Skin epidermis (tissue), 12 donors: ENCODE data around the gene DYNLT1.
"Not testable (repeated sequence)": the region's sequence is repeated elsewhere in the genome, so short reads cannot be mapped to it uniquely, and the experiment has no call there.

Experiments used
- H3K27ac ChIP-seq, 21 experiments: fragments of 200-600 bp; sonication (generic) in 11 of 21; one replicate each; pipeline ENCODE4 v1.5.0; 2020; ENCODE audit warnings: mild to moderate bottlenecking in 3 of 21, inconsistent platforms in 2 of 21, moderate library complexity in 2 of 21
- H3K4me3 ChIP-seq, 7 experiments: fragments of 200-600 bp; sonication (generic) in 2 of 7; one replicate each; pipeline ENCODE4 v1.5.0; 2020; ENCODE audit warnings: inconsistent platforms in 2 of 7, mild to moderate bottlenecking in 2 of 7, moderate library complexity in 1 of 7

Gene DYNLT1

GRCh38 chr6:158627940-158628211 is 16.7 kb downstream of the DYNLT1 start:
- H3K27ac ChIP-seq = no peak overlapping the region
- H3K4me3 ChIP-seq = no peak overlapping the region

- Histone ChIP-seq H3K4me3 (no peak overlapping the region), H3K27ac (no peak overlapping the region)
These were observed 17.2 kb downstream of the DYNLT1 start for GRCh38 chr6:158627168-158627939.

DNA sequence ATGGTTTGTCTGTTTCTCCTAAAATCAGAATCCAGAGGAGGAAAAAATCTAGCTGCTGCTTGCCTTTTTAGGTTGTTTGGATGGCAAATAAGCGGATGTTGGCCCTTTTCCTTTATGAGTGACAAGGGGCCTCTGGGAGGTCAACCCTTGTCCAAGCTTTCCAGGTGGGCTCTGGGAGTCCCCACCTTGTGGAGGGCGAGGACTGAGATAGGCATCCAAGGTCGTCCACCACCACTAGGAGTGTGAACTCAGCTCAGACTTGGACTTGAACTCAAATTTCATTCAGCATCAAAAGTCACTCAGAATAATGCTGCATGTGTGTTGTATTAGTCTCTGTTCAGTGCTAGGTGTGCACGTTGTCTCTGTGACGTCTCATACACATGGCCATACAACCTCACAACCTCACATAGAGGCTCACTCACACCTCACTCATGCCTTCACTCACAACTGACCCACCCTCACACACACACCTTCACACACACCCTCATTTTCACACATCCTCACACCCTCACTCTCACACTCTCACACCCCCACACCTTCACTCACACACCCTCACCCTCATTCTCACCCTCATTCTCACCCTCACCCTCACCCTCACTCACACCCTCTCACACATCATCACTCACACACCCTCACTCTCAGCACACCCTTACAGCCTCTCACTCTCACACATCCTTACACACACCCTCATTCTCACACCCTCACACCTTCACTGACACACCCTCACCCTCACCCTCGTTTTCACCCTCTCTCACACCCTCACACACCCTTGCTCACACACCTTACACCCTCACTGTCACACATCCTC is 18.0 kb downstream of the DYNLT1 start:
- Histone ChIP-seq H3K4me3 (no peak overlapping the region), H3K27ac (no peak overlapping the region)

DNA sequence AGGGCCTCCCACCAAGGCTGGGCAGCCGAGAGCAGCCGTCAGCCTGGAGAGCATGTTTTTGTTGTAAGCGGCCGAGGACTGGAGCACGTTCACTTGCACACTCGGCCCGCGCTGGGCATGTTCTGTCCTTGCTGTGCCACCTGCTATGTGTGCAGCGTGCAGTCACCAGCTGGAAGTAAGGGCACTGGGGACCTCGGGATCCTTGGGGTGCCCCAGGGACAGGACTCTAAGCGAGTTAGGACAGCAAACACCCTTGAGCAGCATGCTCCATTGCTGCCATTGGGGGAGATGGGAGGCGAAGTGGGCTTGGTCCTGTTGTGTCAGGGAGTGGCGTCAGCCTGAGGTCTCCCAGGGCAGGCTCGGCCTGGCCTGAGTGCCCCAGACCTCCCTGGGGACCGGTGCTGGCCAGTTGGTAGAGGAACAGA is 18.6 kb downstream of the DYNLT1 start:
- Histone ChIP-seq H3K27ac (no peak overlapping the region), H3K4me3 (no peak overlapping the region)

DNA sequence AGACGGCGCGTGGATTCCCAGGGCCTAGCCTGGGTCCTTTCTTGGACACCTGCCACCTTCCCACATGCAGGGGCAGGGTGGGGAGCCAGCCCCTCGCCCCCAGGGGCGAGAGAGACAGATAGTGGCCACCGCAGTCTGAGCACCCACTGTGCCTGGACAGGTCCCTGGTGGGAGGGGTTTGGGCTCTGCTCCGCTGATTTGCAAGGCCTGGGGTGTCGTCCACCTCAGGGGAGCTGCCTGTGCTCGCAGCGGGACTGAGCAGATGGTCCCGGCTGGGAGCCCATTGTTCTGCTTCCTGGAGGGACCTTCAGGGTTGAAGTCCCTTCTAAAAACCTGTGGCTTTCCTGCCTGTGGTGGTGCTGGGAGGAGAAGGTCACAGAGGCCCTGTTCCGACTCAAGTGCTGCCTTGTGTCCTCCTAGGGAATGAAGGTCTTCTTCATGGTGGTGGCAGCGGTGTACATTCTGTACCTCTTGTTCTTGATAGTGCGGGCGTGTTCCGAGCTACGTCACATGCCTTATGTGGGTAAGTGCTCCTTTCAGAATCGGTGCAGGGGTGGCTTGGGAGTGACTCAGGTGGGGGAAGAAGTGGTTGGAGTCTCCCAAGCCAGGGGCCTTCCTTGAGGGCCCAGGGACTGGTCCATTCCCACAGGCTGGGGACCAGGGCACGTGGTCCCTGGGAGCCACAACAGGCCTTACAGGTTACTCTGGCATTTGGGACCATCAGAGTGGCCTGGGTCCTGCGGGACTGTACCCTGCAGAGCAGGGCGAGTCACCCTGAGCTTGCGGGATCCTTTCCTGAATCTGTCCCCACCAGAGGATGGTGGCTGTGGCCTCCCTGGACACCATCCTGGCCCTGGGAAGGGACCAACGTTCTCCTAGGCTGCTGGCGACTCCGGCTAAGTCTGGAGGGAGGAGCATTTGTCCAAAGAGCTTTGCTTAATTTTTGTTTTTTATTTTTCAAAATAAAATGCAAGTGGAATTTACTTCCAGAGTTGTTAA is 19.6 kb downstream of the DYNLT1 start:
- Histone ChIP-seq H3K27ac (no peak overlapping the region), H3K4me3 (no peak overlapping the region)

DNA sequence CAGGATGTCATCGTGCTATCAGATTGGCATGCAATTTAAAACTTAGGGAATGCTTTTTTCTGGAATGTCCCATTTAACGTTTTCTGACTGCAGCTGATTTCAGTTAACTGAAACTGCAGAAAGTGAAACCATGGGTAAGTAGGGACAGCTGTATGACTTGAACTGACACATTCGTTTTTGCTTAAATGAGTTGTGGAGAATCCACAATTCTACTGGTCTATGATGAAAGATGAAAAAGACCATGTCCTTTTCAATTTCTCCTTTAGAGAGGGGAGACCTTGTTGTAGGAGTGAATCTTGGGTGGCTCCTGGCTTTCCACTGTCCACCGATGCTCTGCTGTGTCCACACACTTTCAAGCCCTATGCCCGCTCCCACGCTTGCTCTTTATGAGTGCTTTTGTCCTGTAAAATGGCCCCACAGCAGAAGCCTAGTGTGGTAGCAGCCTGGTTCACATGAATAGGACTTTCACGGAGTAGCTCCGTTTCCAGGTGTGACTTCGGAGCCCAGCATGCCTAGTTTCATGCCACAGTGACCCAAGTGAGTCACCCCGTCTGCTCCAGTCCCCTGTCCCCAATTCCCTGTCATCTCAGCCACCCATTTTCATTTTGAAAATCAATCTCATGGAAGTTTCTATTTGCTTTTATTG is 21.9 kb downstream of the DYNLT1 start:
- Histone ChIP-seq H3K27ac (peak overlapping the region in 2 of 21 experiments; percentile 16 to 49), H3K4me3 (no peak overlapping the region)

GRCh38 chr6:158621694-158622544 is 22.6 kb downstream of the DYNLT1 start:
- Histone ChIP-seq H3K4me3 (no peak overlapping the region), H3K27ac (peak overlapping the region in 2 of 21 experiments; percentile 16)

DNA sequence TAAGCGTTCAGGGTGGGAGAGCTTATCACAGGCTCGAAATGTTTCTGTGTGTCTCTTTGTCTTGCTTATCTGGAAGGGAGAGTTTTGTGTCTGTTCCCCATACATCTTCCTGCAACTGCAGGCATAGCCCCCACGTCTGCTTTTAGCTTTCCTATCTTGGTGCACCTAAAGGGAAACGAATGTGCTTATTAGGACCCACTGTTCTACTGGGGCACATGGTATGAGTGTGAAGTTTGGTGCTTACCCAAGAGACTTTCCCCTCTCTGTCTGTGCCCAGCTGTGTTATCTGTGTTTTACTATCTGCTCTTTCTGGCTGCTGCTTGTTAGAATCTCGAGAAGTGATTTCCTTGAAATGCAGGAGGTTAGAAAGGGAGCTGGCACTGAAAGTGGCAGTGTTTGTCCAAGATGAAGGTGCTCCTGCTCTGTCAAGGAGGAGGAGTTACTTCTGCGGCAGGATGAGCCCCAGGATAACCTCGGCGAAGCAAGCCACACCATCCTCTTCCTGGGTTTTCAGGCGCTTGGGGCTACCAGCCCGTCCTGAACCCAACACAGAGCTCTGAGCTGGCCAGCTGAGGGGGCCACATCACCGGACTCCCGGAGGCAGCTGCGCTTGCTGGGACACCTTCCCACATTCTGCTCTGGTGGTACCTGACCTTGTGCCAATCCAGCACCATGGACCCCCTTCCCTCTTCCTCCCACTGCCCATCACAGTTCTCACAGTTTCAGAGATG is 23.4 kb downstream of the DYNLT1 start:
- H3K4me3 ChIP-seq = no peak overlapping the region
- no peak overlapping the region for H3K27ac ChIP-seq

DNA sequence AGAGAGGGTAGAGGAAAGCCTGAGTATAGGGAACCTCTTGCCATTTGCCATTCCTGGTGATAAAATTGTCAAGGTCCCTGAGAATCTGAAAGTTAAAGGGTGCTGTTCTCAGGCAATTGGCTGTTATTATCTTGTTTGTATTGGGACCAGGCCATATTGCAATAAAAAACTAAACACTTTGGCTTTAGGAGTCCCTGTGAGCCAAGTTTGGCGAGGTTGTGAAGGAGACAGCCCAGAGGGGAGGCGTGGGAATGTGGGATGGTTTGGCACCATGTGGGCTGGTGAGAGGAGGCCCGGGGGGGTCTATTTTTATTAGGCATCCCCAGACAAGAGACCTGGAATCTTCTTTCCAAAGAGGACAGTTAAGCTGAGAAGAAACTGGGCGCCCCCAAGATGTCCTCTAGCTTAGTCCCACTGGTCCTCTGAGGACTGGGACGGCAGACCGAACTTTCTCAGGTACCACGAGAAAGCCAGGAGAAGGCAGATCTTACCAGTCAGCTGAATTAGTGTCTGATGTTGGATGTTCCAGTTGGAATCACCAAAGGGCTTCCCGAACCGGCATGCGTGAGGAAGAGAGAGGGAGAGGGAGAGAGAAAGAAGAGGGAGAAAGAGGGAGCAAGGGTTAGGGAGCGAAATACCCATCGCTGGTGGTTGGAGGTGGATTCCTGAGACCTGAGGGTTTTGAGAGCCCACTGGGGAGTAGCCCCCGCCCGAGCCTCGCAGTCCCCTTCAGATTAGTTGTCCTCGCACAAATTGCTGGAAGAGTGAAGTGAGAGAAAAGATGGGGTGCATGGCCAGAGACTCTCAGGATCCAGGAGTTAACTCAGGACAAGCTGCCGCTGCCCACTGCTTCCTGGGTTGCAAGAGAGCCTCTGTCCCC is 24.4 kb downstream of the DYNLT1 start:
- Histone ChIP-seq H3K4me3 (no peak overlapping the region), H3K27ac (no peak overlapping the region)

DNA sequence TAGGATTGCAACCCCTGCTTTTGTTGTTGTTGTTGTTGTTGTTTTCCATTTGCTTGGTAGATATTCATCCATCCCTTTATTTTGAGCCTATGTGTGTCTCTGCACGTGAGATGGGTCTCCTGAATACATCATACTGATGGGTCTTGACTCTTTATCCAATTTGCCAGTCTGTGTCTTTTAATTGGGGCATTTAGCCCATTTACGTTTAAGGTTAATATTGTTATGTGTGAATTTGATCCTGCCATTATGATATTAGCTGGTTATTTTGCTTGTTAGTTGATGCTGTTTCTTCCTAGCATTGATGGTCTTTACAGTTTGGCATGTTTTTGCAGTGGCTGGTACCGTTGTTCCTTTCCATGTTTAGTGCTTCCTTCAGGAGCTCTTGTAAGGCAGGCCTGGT is 26.3 kb downstream of the DYNLT1 start:
- not testable (repeated sequence) for H3K27ac ChIP-seq, H3K4me3 ChIP-seq

DNA sequence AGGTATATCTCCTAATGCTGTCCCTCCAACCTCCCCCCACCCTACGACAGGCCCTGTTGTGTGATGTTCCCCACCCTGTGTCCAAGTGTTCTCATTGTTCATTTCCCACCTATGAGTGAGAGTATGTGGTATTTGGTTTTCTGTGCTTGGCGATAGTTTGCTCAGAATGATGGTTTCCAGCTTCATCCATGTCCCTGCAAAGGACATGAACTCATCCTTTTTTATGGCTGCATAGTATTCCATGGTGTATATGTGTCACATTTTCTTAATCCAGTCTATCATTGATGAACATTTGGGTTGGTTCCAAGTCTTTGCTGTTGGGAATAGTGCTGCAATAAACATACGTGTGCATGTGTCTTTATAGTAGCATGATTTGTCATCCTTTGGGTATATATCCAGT is 29.9 kb downstream of the DYNLT1 start:
- not testable (repeated sequence) for H3K27ac ChIP-seq, H3K4me3 ChIP-seq

- H3K4me3 ChIP-seq = no peak overlapping the region
- no peak overlapping the region for H3K27ac ChIP-seq
These were observed 32.8 kb downstream of the DYNLT1 start for GRCh38 chr6:158611541-158612370.

DNA sequence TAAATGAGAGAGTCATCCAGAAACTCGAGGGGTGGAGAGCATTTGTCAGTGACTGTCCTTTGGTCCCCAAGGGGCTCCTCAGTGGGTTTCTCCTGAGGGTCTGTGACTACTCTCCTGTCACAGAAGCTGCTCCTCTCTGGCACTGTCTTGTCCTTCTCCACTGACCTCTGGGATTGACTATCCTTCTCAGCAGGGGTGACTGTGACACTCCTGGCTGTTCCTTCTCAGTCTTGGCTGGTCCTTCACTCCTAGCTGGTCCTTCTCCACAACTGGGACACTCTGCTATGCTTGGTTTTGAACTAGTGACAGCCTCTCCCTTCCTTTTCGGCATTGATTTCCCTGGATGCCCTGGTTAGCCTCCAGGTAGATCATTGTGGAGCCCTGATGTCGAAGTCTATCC is 33.5 kb downstream of the DYNLT1 start:
- H3K4me3 ChIP-seq = no peak overlapping the region
- no peak overlapping the region for H3K27ac ChIP-seq

DNA sequence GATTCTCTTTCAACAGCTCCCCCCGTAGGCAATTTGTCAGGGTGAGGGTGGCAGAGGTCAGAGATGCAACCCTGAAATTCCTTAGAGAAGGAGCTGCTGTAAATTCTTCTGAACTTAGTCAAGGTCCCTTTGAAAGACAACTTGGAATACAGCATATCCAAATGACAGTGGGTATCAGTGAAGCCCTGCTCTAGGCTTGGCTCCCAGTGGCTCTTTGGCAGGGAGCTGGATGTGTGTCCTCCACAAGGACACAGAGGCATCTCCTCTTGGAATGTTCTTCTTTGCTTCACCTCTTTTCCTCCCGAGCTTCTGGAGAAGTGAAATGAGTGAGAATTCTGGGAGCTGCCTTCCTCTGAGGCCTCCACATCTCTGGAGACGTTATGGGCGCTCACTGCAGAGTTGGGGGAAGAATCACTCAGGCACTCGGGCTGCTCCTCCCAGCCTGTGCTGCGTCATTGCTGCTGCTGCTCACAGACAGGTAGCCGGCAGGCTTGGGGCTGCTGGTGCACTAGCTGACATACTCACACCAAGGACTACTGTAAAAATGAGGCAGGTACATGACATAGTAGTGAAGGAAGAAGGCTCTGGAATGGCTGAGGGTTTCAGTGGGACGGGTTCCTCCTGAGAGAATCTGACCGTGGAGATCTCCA is 34.1 kb downstream of the DYNLT1 start:
- Histone ChIP-seq H3K27ac (no peak overlapping the region), H3K4me3 (no peak overlapping the region)

- H3K4me3 ChIP-seq = no peak overlapping the region
- H3K27ac ChIP-seq = no peak overlapping the region
These were observed 34.9 kb downstream of the DYNLT1 start for GRCh38 chr6:158609455-158610155.
